Right lobe of liver (tissue), 4 donors: ENCODE measurements around the gene EPHA2.

ENCODE experiments used
- POLR2A ChIP-seq: fragments of 450-650 bp; IDR thresholded peaks from one replicate; pipeline ENCODE4 v1.6.1; 2017; ENCODE audit warnings: antibody characterized with exemption, mild to moderate bottlenecking
- TF ChIP-seq, protein P1 (sequence below), 4 donors: fragments of 200-600 bp in 3 of 4; fragments of 450-650 bp in 1 of 4; IDR thresholded peaks; one replicate each; pipeline versions ENCODE4 v1.5.1 to v1.8.0; 2016 to 2022; ENCODE audit warnings: antibody characterized with exemption in 4 of 4, mild to moderate bottlenecking in 2 of 4
- donor health status: DM: no; HTN: no; CAD: no.
- donor health status: DM: no; HTN: no; CAD: no.
- donor health status: DM: no; HTN: yes; CAD: no.

DNA sequence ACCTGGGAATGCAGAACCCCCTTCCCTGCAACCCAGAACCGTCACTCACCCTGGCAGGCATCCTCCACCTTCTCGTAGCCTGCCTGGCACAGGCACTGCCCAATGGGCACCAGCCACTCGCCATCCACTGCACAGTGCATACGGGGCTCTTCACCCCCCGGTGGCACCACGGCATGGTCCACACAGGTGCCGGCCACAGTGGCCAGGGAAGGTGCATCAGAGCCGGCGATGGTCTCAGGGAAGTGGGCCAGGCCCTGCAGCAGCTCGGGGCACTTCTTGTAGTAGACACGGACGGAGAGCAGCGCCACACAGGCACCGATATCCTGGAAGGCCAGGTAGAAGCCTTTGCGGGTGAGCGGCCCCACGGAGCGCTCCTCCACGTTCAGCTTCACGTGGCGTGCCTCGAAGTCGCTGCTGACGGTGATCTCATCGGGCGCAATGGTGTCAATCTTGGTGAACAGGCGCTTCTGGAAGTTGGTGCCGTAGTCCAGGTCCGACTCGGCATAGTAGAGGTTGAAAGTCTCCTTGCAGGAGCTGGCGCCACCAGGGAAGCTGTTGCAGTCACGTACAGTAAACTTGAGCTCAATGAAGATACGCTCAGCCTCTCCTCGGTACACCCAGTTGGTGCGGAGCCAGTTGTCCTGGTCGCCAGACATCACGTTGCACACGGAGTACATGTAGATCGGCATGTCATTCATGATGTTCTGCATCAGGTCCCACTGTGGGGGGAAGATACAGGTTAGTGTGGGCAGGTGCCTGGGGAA lies 7.4 kb downstream of the EPHA2 start:
- TF ChIP-seq, protein P1, sequence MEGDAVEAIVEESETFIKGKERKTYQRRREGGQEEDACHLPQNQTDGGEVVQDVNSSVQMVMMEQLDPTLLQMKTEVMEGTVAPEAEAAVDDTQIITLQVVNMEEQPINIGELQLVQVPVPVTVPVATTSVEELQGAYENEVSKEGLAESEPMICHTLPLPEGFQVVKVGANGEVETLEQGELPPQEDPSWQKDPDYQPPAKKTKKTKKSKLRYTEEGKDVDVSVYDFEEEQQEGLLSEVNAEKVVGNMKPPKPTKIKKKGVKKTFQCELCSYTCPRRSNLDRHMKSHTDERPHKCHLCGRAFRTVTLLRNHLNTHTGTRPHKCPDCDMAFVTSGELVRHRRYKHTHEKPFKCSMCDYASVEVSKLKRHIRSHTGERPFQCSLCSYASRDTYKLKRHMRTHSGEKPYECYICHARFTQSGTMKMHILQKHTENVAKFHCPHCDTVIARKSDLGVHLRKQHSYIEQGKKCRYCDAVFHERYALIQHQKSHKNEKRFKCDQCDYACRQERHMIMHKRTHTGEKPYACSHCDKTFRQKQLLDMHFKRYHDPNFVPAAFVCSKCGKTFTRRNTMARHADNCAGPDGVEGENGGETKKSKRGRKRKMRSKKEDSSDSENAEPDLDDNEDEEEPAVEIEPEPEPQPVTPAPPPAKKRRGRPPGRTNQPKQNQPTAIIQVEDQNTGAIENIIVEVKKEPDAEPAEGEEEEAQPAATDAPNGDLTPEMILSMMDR (IDR thresholded peaks at IDR 0.05): no peak
- TF ChIP-seq POLR2A: no peak
